Epithelial cell of esophagus (primary cell): ENCODE measurements around the gene TMOD1.
"Not testable (repeated sequence)": the region's sequence is repeated elsewhere in the genome, so short reads cannot be mapped to it uniquely, and the experiment has no call there.

Source experiments
- DNase-seq: peaks from one replicate; pipeline ENCODE4 v3.0.0; 2010; ENCODE audit warnings: low read depth
- H3K4me3 ChIP-seq: 2 replicates; pipeline ENCODE4 v1.5.1; 2011; ENCODE audit warnings: mild to moderate bottlenecking, low read length, control low read depth
- CTCF ChIP-seq: IDR thresholded peaks from 2 replicates; pipeline ENCODE4 v1.5.1; 2011; ENCODE audit warnings: low read depth, mild to moderate bottlenecking, low read length, control low read depth, inconsistent platforms; ENCODE audit not compliant: insufficient read depth; ENCODE audit errors: missing control alignments

TMOD1 gene

GRCh38 chr9:97501177-97501971 lies at the start of gene TMOD1:
Gene TMOD1 (plus strand): TSS chr9:97501666. CDS start chr9:97524189, 22,523 bp downstream.
- no peak for TF ChIP-seq CTCF
- DNase-seq = peak; percentile 44

GRCh38 chr9:97453573-97453972 lies 47.9 kb upstream of the TMOD1 start:
- not testable (repeated sequence) for DNase-seq, H3K4me3 ChIP-seq

More at GRCh38 chr9:97501177-97501971, at the start of gene TMOD1:
- H3K4me3 ChIP-seq = peak within 1 kb of the TSS; percentile 5

GRCh38 chr9:97456841-97457240 lies 44.6 kb upstream of the TMOD1 start:
- not testable (repeated sequence) for DNase-seq

GRCh38 chr9:97459326-97459725 lies 42.1 kb upstream of the TMOD1 start:
- no peak for TF ChIP-seq CTCF
- no peak for DNase-seq
- no peak overlapping the region for H3K4me3 ChIP-seq

More at GRCh38 chr9:97456841-97457240, 44.6 kb upstream of the TMOD1 start:
- H3K4me3 ChIP-seq = not testable (repeated sequence)

- DNase-seq = no peak
- no peak overlapping the region for H3K4me3 ChIP-seq
- no peak for TF ChIP-seq CTCF
These were observed 39.3 kb upstream of the TMOD1 start for GRCh38 chr9:97462159-97462558.

GRCh38 chr9:97462914-97463313 lies 38.6 kb upstream of the TMOD1 start:
- no peak for TF ChIP-seq CTCF
- no peak for DNase-seq
- H3K4me3 ChIP-seq = no peak overlapping the region

- peak; percentile 81 for TF ChIP-seq CTCF
- peak; percentile 65 for DNase-seq
- no peak overlapping the region for H3K4me3 ChIP-seq
These were observed 32.6 kb upstream of the TMOD1 start for GRCh38 chr9:97468658-97469448.
